SH-SY5Y (cell line): ENCODE measurements around the gene KRTAP4-1.

Source experiments
- GATA2 ChIP-seq: IDR thresholded peaks from 2 replicates; pipeline ENCODE4 v1.6.1; 2011; ENCODE audit warnings: mild to moderate bottlenecking, low read depth, low read length
- GATA3 ChIP-seq: IDR thresholded peaks from 2 replicates; pipeline ENCODE4 v1.6.1; 2011; ENCODE audit warnings: low read depth, mild to moderate bottlenecking, low read length, moderate library complexity

GRCh38 chr17:41211845-41212466, 27.2 kb upstream of the KRTAP4-1 start:
- TF ChIP-seq GATA3 (no peak), GATA2 (no peak)
